Hematopoietic multipotent progenitor cell treated with erythropoietin and hydrocortisone succinate and interleukin-3 and kit ligand, for 17 days (in vitro differentiated cells): ENCODE results near the gene PNPLA7.

Experiments used
- DNase-seq: peaks from one replicate; pipeline ENCODE4 v3.0.0-alpha.2; 2015; ENCODE audit warnings: low spot score

Gene PNPLA7

GRCh38 chr9:137449931-137450538 lies 100.2 kb downstream of the PNPLA7 start:
- no peak for DNase-seq

DNA sequence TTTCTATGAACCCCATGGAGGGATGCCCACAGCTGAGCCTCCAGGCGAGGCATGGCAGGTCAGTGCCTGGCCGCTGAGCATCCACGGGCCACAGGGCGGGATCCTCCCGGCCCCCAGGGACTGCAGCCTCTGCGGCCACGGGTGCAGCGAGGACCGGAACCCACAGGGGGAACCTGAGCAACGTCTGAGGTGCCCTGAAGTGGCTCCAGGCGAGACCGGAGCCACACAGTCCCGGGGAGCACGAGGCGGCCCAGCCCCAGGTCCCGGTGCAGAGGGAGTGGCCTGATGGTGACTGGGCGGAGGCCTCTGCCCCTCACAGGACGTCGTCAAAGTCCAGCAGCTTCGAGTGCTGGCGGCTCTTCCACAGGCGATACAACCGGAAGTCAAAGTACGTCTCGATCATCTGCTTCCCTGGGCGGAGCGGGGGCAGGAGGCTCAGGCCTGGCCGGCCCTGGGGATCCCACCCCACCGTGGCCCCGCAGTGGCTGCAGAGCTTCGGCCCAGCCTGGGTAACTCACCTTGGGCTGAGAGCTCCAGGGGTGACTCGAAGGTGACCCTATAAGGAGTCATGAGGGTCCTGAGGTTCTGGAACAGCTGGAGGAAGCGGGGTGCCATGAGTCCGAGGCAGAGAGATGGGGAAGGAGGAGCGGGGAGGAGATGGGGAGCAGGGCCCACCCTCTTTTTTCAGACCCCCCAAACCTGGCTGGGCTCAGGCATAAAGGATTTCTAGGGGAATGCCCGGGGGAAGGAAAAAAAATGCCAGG lies 100.9 kb downstream of the PNPLA7 start:
- no peak for DNase-seq

DNA sequence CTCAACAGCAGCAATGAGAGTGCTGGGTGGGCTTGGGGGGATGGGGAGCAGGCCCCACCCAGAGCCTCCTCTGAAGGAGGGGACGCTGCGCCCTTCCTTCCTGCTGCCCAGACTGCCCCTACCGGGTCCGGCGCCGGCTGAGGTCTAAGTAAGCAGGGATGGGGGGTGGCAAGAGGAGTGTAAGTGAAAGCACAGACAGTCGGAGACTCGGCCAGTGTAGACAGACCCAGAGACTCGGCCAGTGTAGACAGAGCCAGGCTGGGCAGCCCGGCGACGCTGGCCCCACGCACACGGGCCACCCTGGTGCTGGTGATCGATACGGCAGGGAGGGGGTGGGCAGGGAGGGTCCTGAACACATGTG lies 101.6 kb downstream of the PNPLA7 start:
- DNase-seq: no peak

- no peak for DNase-seq
These were observed 102.2 kb downstream of the PNPLA7 start for GRCh38 chr9:137447722-137448601.

- DNase-seq: no peak
These were observed 103.2 kb downstream of the PNPLA7 start for GRCh38 chr9:137446851-137447471.

GRCh38 chr9:137445930-137446431 lies 104.2 kb downstream of the PNPLA7 start:
- no peak for DNase-seq

DNA sequence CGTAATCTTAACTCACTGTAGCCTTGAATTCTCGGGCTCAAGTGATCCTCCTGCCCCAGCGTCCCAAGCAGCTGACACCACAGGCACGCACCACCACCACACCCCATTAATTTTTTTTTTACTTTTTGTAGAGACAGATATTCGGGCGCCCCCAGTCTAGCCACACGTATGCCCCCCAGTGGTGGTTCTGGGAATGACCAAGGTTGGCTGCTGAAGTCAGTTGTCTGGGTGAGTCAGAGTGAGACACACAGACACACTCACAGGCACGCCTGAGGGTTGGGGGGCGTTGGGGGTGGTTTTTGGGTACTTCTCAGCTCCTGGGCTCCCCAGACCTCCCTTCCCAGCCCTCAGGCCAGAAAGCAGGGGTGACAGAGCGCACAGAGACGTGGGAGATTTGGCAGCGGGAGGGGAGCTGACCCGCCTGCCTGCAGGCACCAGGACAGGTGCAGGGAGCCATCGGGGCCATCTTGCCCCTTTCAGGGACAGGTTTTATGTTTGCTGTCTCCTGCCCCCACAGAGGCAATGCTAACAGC lies 104.9 kb downstream of the PNPLA7 start:
- peak; percentile 83 for DNase-seq

DNA sequence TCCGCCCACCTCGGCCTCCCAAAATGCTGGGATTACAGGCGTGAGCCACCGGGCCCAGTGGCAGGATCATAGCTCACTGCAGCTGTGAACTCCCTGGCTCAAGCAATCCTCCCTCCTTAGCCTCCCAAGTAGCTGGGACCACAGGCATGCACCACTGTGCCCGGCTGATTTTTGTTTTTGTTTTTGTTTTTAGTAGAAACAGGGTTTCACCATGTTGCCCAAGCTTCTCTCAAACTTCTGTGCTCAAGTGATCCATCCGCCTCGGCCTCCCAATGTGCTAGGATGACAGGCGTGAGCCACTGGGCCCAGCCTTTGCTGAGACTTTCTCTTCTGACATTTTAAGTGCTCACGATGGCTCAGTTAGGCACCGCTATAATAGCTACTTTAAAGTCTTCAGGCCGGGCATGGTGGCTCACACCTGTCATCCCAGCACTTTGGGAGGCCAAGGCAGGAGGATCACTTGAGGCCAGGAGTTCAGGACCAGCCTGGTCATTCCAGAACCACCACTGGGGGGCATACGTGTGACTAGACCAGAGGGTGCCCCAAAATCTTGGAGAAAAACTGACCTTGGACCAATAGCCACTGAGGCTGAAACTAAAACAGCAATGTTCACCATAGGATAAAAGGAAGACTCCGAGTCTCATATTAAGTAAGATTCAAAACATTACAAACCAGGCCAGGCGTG lies 106.0 kb downstream of the PNPLA7 start:
- DNase-seq: no peak

GRCh38 chr9:137441935-137442321 lies 108.3 kb downstream of the PNPLA7 start:
- no peak for DNase-seq

DNA sequence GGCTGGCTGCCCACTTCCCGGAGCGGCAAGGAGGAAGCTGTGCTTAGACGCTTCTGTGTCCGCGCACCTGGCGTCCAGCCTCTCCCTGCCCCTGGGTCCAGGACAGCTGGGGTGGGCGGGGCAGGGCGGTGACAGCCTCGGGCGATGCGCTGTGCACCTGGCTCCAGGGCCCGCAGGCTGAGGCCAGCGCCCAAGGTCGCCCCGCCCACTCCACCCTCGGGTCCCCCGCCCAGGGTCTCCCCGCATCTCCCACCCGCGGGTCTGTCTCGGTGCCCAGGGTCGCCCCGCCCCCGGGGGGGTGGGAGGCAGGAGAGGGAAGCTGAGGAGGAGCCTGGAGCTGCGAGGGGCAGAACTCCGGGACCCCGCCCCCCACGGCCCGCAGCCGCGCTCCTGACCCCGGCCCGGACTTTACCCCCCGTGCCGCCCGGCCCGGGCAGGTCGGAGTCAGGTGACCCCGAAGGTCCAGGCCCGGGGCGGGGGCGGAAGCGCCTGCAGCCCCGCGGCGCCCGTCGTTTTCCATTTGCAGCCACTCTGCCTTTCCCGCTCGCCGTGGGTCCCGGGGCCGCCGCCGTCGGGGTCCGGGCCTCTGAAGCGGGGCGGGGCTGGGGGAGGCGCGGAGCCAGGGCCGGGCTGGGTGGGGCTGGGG lies 108.8 kb downstream of the PNPLA7 start, which contains the start of gene ENTPD8:
Gene ENTPD8 (minus strand): TSS at position 69 of the 646 bp plus-strand sequence. CDS start 3,072 bp downstream, outside the sequence.
- DNase-seq: no peak

GRCh38 chr9:137439158-137439714 lies 111.0 kb downstream of the PNPLA7 start:
- no peak for DNase-seq

DNA sequence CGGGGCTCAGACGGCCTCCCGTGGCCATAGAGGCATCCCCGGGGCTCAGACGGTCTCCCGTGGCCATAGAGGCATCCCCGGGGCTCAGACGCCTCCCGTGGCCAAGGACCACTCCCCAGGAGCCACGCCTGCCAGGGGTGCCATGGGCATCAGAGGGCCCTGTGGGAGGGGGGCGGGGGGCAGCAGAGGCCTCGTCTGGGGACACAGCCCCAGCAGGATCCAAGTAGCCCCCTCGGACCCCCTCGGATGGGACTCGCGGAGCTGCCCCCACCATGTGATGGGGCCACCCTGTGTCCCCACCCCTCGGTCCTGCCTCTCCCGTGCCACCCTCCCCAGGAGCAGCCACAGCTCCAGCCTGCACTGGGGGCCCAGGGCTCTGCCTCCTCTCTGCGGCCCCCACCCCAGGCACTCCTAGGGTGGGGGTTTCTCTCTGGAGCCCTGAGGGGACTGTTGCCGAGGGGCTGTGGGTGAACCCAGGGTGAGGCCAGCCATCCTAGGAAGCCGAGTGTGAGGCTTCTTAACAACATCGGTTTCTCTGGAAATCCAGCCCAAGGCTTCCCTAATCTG lies 111.5 kb downstream of the PNPLA7 start:
- no peak for DNase-seq

DNA sequence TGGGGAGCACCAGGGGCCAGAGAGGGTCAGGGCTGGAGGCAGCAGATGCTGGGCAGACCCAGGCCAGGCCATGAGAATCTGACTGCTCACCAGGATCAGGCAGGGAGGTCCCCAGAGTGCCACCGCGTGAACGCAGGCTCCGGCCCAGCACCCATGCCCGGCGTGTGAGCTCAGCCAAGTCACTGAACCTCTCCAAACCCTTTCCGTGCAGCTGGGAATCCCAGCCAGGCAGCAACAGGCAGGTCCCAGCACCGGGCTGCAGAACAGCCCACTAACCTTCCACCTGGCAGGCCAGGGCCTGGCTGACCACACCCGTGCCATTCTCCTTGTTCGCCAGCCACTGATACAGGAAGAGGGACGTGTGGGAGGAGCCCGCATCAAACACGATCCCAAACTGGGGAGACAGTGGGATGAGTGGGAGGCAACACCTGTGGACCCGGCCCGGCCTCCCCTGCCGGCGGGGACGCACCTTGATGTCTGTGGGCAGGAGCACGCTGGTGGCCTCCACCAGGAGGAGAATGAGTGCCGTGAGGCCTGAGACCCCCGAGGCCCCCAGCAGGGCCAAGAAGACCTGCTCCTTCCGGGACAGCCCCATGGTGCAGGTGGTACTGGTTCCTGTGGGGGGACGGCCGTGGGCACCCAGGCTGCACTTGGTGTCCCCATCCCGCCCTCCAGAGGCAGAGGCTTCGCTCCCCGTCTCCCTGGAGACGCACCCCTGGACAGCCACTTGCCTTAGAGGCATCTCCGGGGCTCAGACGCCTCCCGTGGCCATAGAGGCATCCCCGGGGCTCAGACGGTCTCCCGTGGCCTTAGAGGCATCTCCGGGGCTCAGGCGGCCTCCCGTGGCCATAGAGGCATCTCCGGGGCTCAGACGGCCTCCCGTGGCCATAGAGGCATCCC lies 112.3 kb downstream of the PNPLA7 start:
- DNase-seq: no peak

DNA sequence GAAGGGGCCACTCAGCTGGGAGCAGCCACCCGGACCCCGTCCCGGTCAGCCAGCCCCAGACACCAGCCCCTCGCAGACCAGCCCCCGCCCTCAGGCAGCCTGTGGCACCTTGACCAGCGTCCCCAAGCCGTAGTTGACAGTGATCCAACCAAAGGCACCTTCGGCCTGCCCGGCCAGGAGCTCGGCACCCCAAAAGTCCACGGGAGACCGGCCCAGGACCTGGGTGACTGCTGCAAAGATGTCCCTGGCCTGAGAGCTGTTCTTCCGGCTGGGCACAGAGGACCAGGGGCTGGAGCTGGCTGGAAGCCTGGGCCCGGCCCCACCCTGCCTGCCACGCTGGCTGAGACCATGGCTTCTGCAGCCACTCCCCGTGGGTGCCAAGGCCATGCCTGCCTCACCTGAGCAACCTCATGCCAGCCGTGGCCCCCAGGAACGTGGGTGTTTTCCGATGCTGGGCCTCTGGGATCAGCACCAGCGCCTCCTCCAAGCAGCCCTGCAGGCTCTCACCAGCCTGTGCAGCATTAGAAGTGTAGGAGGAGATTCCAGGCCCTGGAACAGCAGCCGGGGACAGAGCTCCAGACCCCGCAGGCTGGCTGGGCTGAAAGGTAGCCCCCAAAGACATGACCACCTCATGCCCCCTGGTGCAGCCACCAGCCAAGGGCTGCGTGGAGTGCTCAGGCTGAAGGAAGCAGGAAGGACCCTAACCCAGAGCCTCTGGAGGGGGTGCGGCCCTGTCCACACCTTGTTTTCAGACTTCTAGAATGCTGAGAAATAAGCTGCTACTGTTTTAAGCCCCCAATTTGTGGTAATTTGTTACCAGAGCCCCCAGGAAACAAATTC lies 113.2 kb downstream of the PNPLA7 start:
- DNase-seq: no peak

DNA sequence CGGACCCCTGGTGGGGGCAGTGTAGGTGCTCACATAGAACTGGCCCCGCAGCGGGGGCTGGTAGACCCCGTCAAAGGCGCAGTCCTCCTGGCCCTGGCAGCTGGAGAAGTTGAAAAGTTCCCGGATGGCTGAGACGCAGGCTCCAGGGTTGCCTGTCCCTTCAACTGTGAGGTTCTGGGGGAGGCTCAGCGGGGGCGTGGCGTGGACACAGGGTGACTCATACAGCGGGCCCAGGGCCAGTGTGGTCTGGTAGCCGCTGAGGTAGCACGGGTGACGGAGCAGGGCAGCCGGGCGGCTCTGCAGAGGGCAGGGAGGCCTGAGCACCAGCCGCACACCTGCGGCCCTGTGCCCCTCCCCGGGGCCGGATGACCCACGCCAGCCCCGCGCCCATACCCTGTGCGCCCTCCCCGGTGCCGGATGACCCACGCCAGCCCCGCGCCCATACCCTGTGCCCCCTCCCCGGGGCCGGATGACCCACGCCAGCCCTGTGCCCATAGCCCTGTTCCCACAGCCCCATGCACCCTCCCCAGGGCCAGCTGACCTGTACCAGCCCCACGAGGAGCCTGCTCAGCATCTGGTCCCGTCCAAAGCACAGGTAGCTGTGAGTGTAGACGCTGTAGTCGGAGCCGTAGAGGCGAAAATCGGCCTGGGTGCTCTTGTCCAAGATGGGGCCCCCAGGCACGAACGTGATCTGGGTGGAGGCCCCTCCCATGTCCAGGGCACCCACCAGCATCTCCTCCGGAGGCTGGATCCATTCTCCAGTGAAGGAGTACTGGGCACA lies 114.0 kb downstream of the PNPLA7 start:
- no peak for DNase-seq

GRCh38 chr9:137435381-137435891 lies 114.8 kb downstream of the PNPLA7 start:
- no peak for DNase-seq
